ENCODE results near the gene PTGES3. TPM values are rescaled to one million over a fixed set of nuclear protein-coding genes. Genes with fewer than 3 reads are reported as not detected.

The PTGES3 gene
- total and polyA plus RNA-seq, 8 donors, result 33.4 to 98.1 (median 69.3) TPM

GRCh38 chr12:56718636-56719035 lies 30.6 kb upstream of the PTGES3 start:
- Histone ChIP-seq H3K27ac (no peak overlapping the region), H3K4me1 (peaks cover 14 to 40% (median 31%) of the 10 kb centered on the region in 3 donors)
- WGBS, 2 donors, result 71 to 75% methylated on average over 4 of the region's 4 CpGs

GRCh38 chr12:56718149-56718548 lies 30.1 kb upstream of the PTGES3 start:
- Histone ChIP-seq H3K4me3 (no peak overlapping the region), H3K4me1 (peaks cover 14 to 35% (median 27%) of the 10 kb centered on the region in 3 donors), H3K36me3 (peaks cover 7 to 30% (median 15%) of the 10 kb centered on the region in 3 donors), H3K27me3 (no peaks in the 10 kb centered on the region), H3K27ac (no peak overlapping the region), H3K9me3 (no peaks in the 10 kb centered on the region)
- no peak for TF ChIP-seq CTCF (IDR thresholded peaks at IDR 0.05)
- ATAC-seq (no peak), DNase-seq (no peak), FAIRE-seq (no peak)
- intact Hi-C loops (cut with DNase I), result no loop called here
- WGBS, 2 donors, result 86% methylated on average over 1 of the region's 1 CpG

More at GRCh38 chr12:56718636-56719035, 30.6 kb upstream of the PTGES3 start:
- TF ChIP-seq CTCF (IDR thresholded peaks at IDR 0.05), result no peak
- Histone ChIP-seq H3K27me3 (no peaks in the 10 kb centered on the region), H3K36me3 (peaks cover 6 to 25% (median 10%) of the 10 kb centered on the region in 3 donors), H3K4me3 (no peak overlapping the region), H3K9me3 (no peaks in the 10 kb centered on the region)
- FAIRE-seq (no peak), DNase-seq (no peak), ATAC-seq (no peak)
- intact Hi-C loops (cut with DNase I), result no loop called here

GRCh38 chr12:56716933-56717880 lies 29.1 kb upstream of the PTGES3 start:
- no peak overlapping the region for H3K27ac ChIP-seq
- H3K36me3 ChIP-seq, result peaks cover 12 to 40% (median 23%) of the 10 kb centered on the region in 3 donors
- no peaks in the 10 kb centered on the region for H3K27me3 ChIP-seq
- 84 to 88% methylated on average over 4 of the region's 4 CpGs for WGBS, 2 donors
- peak in 1 of 6 donors; percentile 15 for DNase-seq
- H3K4me3 ChIP-seq, result no peak overlapping the region
- no peaks in the 10 kb centered on the region for H3K9me3 ChIP-seq
- FAIRE-seq, result no peak
- intact Hi-C loops (cut with DNase I), result no loop called here
- ATAC-seq, result no peak
- peaks cover 7 to 25% (median 18%) of the 10 kb centered on the region in 3 donors for H3K4me1 ChIP-seq
- no peak for TF ChIP-seq CTCF (IDR thresholded peaks at IDR 0.05)

- Histone ChIP-seq H3K9me3 (no peaks in the 10 kb centered on the region), H3K36me3 (peaks cover 12 to 47% (median 23%) of the 10 kb centered on the region in 3 donors), H3K4me3 (no peak overlapping the region), H3K27me3 (no peaks in the 10 kb centered on the region), H3K4me1 (peaks cover 0 to 18% (median 10%) of the 10 kb centered on the region in 3 donors), H3K27ac (no peak overlapping the region)
- TF ChIP-seq CTCF (IDR thresholded peaks at IDR 0.05), result no peak
- ATAC-seq (no peak), FAIRE-seq (no peak), DNase-seq (peak in 1 of 6 donors; percentile 15)
- intact Hi-C loops (cut with DNase I), result no loop called here
- 79 to 81% methylated on average over 1 of the region's 1 CpG for WGBS, 2 donors
Measured at GRCh38 chr12:56716458-56716857, 28.4 kb upstream of the PTGES3 start.
